ENCODE results near the gene CYP4V2.

Gene CYP4V2

GRCh38 chr4:186191200-186192065 lies at the start of gene CYP4V2:
TSS of gene CYP4V2 (plus strand) at chr4:186191567. CDS start at chr4:186191824, 257 bp downstream.
- peak; percentile 86 for DNase-seq

GRCh38 chr4:186144198-186144945 lies 47.0 kb upstream of the CYP4V2 start:
- DNase-seq = no peak

- DNase-seq = no peak
These were observed 46.3 kb upstream of the CYP4V2 start for GRCh38 chr4:186144946-186145569.

- DNase-seq = no peak
These were observed 44.9 kb upstream of the CYP4V2 start for GRCh38 chr4:186146458-186146857.

GRCh38 chr4:186148336-186148975 lies 42.9 kb upstream of the CYP4V2 start:
- no peak for DNase-seq

GRCh38 chr4:186149872-186150271 lies 41.5 kb upstream of the CYP4V2 start:
- DNase-seq = no peak

GRCh38 chr4:186150926-186151325 lies 40.4 kb upstream of the CYP4V2 start:
- no peak for DNase-seq

- DNase-seq = no peak
These were observed 39.9 kb upstream of the CYP4V2 start for GRCh38 chr4:186151499-186151898.

GRCh38 chr4:186158021-186158813 lies 33.1 kb upstream of the CYP4V2 start:
- no peak for DNase-seq

- no peak for DNase-seq
These were observed 32.4 kb upstream of the CYP4V2 start for GRCh38 chr4:186158966-186159365.

- no peak for DNase-seq
These were observed 31.8 kb upstream of the CYP4V2 start for GRCh38 chr4:186159613-186160012.

- DNase-seq = peak; percentile 2
These were observed 30.2 kb upstream of the CYP4V2 start for GRCh38 chr4:186161138-186161537.

- DNase-seq = no peak
These were observed 24.4 kb upstream of the CYP4V2 start for GRCh38 chr4:186166852-186167512.

- DNase-seq = no peak
These were observed 23.8 kb upstream of the CYP4V2 start for GRCh38 chr4:186167605-186168004.

- no peak for DNase-seq
These were observed 22.6 kb upstream of the CYP4V2 start for GRCh38 chr4:186168750-186169149.

- no peak for DNase-seq
These were observed 21.9 kb upstream of the CYP4V2 start for GRCh38 chr4:186169333-186169944.

- no peak for DNase-seq
These were observed 21.2 kb upstream of the CYP4V2 start for GRCh38 chr4:186169945-186170802.

- no peak for DNase-seq
These were observed 20.4 kb upstream of the CYP4V2 start for GRCh38 chr4:186170966-186171365.

- DNase-seq = no peak
These were observed 18.8 kb upstream of the CYP4V2 start for GRCh38 chr4:186172546-186172945.

GRCh38 chr4:186188107-186188506 lies 3.3 kb upstream of the CYP4V2 start:
- DNase-seq = no peak
